A673 (cell line): ENCODE results near the gene TEX14.
"Not testable (repeated sequence)": the region's sequence is repeated elsewhere in the genome, so short reads cannot be mapped to it uniquely, and the experiment has no call there.

ENCODE experiments used
- EZH2 ChIP-seq: fragments of 200-600 bp; sonication (generic); IDR thresholded peaks from 2 replicates; pipeline ENCODE4 v1.6.1; 2017; ENCODE audit warnings: borderline replicate concordance, low read depth, mild to moderate bottlenecking, mixed read lengths, antibody characterized with exemption, low read length; ENCODE audit not compliant: poor library complexity, severe bottlenecking
- TF ChIP-seq, protein P1 (sequence below): fragments of 300-800, 200-600 bp; sonication (generic); conservative IDR thresholded peaks from 2 replicates; pipeline ENCODE4 v1.5.1; 2017; ENCODE audit warnings: low read depth, mild to moderate bottlenecking, antibody characterized with exemption, low read length, moderate library complexity, mixed read lengths

DNA sequence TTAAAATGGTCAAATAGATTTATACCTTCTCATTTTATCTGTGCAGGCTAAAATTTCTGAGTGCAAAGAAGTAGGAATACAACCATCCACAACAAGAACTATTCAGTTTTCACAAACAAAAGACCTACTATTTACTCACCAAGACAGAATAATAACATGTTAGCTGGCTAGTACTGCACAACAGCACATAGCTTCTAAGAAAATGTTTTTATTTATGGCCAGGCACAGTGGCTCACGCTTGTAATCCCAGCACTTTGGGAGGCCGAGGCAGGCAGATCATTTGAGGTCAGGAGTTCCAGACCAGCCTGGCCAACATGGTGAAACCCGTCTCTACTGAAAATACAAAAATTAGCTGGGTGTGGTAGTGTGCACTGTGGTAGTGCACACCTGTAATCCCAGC is 136.7 kb downstream of the TEX14 start:
- TF ChIP-seq, protein P1, sequence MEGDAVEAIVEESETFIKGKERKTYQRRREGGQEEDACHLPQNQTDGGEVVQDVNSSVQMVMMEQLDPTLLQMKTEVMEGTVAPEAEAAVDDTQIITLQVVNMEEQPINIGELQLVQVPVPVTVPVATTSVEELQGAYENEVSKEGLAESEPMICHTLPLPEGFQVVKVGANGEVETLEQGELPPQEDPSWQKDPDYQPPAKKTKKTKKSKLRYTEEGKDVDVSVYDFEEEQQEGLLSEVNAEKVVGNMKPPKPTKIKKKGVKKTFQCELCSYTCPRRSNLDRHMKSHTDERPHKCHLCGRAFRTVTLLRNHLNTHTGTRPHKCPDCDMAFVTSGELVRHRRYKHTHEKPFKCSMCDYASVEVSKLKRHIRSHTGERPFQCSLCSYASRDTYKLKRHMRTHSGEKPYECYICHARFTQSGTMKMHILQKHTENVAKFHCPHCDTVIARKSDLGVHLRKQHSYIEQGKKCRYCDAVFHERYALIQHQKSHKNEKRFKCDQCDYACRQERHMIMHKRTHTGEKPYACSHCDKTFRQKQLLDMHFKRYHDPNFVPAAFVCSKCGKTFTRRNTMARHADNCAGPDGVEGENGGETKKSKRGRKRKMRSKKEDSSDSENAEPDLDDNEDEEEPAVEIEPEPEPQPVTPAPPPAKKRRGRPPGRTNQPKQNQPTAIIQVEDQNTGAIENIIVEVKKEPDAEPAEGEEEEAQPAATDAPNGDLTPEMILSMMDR: not testable (repeated sequence)
- TF ChIP-seq EZH2: not testable (repeated sequence)
